ENCODE results near the gene TARS2. TPM values are rescaled to one million over a fixed set of nuclear protein-coding genes. Genes with fewer than 3 reads are reported as not detected.

The TARS2 gene
- total and polyA plus RNA-seq, 10 of the 15 experiments (the other 5 are each of a cell fraction or from before 2014, with no cell fraction given): 11.0 to 51.8 (median 45.2) TPM

DNA sequence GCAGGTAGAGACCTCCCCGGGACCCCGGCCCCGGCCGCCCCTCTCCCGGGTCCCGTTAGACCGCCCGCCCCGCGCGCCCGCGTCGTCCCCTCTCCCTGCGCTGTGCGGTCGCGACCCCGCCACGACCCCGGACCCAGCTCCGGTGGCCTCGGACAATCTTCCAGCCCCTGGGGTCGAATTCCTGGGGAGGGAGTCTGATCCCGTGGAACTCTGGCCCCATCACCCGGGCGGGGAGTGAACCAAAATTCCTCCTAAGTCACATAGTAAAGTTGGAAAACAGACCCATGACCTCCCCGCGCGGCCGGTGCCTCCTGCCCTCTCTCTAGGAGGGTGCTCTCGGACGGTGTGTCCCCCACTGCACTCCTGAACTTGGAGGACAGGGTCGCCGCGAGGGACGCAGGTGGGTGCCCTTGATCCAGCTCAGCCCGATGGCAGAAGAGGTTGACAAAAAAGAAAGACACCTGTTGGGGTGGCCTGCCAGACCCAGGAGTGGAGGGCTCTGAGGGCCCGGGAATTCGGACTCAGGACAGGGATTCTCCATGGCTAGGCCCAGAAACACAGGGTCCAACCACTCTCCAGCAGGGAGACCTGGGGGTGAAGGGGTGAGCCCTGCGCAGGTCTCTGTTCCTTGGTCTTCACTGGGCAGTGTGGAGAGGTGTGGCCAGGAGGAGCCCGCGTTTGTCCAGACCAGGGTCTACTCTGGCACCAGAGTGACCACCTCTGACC, 62.4 kb downstream of the TARS2 start:
- Histone ChIP-seq H3K9me3 (replicated peaks; ENCODE audit: control insufficient read depth, insufficient read depth, low read length) (no peaks in the 10 kb centered on the region), H3K79me2 (ENCODE audit: control insufficient read depth, insufficient read depth, low read length) (no peaks in the 10 kb centered on the region), H3K4me2 (ENCODE audit: control insufficient read depth, insufficient read depth) (0 out of 2 replicates have a peak overlapping the region, but pooled peaks have one; percentile 50), H4K20me1 (ENCODE audit: control insufficient read depth, insufficient read depth) (no peaks in the 10 kb centered on the region), H2AFZ (ENCODE audit: control insufficient read depth, low read depth, low read length) (no peak overlapping the region), H3K4me3 (no peak overlapping the region), H3K9ac (ENCODE audit: control insufficient read depth, insufficient read depth, low read length) (no peak overlapping the region), H3K27me3 (replicated peaks in 1 of 2; ENCODE audit: control insufficient read depth in 2 of 2, insufficient read depth in 2 of 2, low read length in 1 of 2) (no peaks in the 10 kb centered on the region; a peak in 1 of 4 replicates), H3K36me3 (ENCODE audit: control insufficient read depth in 2 of 2, insufficient read depth in 2 of 2, low read length in 1 of 2) (no peaks in the 10 kb centered on the region), H3K27ac (ENCODE audit: control insufficient read depth, insufficient read depth) (no peak overlapping the region), H3K4me1 (ENCODE audit: control insufficient read depth, insufficient read depth, low read length) (peaks cover 3% of the 10 kb centered on the region; the same call in 1 of the 2 replicates)
- BruUV-seq (replicated peaks): no TSS peak
- SMC1A ChIA-PET (ENCODE audit: uncharacterized antibody, unreplicated experiment): no interaction called here
- RAD21 ChIA-PET (ENCODE audit: unreplicated experiment): no interaction called here
- FAIRE-seq (no peak), ATAC-seq (no peak), DNase-seq (ENCODE audit: low read depth, low spot score) (no peak)
- POLR2A ChIA-PET: interaction anchor here (0.5 to 0.9 kb wide), 2 partner anchors 71 to 98 kb away, joined by 3 read pairs; no protein-coding TSS in a partner anchor
- TF ChIP-seq SMC3 (IDR thresholded peaks at IDR 0.05; ENCODE audit: borderline replicate concordance, low read length) (no peak), ZNF24 (IDR thresholded peaks at IDR 0.05) (no peak), ATF7 (IDR thresholded peaks at IDR 0.05; ENCODE audit: low read depth) (no peak), IRF4 (IDR thresholded peaks at IDR 0.05; ENCODE audit: low read depth, low read length) (no peak), SUZ12 (IDR thresholded peaks at IDR 0.05; ENCODE audit: unreplicated experiment) (no peak)
- WGBS (ENCODE audit: insufficient coverage, insufficient replicate concordance, low lambda C conversion rate, missing lambda C conversion rate): 84% methylated on average over 19 of the region's 43 CpGs
- CTCF ChIA-PET: interaction anchor here (2.4 to 2.9 kb wide), 2 partner anchors 11 to 18 kb away, joined by 8 to 14 read pairs; no protein-coding TSS in a partner anchor
- intact Hi-C loops (cut with micrococcal nuclease; ENCODE audit: unreplicated experiment): no loop called here
- in situ Hi-C loops (cut with MboI): no loop called here

Data from GM12878 (cell line).